ENCODE data around the gene MTARC1.

The MTARC1 gene

GRCh38 chr1:220786337-220787068, at the start of gene MTARC1:
Gene MTARC1 (plus strand): TSS chr1:220786913. CDS start chr1:220786945, 32 bp downstream.
- no peak for DNase-seq

GRCh38 chr1:220741349-220741748, 45.4 kb upstream of the MTARC1 start:
- DNase-seq: no peak

DNA sequence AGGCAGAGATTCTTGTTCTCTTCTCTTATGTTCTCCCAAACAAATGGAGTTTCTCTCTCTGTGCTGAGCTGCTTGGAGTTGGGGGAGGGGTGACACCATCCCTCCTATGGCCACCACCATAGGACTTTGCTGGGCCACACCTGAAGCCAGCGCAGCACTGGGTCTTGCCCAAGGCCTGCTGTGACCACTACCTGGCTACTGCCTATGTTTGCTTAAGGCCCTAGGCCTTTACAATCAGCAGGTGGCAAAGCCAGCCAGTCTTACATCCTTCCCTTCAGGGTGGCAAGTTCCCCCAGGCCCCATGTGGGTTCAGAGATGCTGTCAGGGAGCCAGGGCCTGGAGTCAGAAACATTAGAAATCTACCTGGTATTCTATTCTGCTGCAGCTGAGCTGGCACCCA, 44.9 kb upstream of the MTARC1 start:
- no peak for DNase-seq

DNA sequence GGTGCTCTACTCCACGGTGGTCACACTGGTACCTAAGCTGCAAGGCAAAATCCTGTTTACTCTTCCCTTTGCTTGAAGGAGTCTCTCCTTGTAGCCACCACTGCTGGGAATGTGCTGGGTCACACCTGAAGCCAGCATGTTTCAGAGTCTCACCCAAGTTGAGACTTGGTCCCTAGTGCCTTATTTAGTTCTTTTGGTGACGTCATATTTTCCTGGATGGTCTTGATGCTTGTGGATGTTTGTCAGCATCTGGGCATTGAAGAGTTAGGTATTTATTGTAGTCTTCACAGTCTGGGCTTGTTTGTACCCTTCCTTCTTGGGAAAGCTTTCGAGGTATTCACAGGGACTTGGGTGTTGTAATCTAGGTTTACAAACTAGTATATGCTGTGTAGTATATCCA, 44.2 kb upstream of the MTARC1 start:
- DNase-seq: no peak

- DNase-seq: no peak
Observed at GRCh38 chr1:220746851-220747250, 39.9 kb upstream of the MTARC1 start.

GRCh38 chr1:220747437-220748088, 39.1 kb upstream of the MTARC1 start:
- DNase-seq: no peak

GRCh38 chr1:220748089-220748934, 38.4 kb upstream of the MTARC1 start, which contains the start of gene MTARC2:
Gene MTARC2 (plus strand): TSS chr1:220748322. CDS start chr1:220748532, 210 bp downstream.
- DNase-seq: no peak

DNA sequence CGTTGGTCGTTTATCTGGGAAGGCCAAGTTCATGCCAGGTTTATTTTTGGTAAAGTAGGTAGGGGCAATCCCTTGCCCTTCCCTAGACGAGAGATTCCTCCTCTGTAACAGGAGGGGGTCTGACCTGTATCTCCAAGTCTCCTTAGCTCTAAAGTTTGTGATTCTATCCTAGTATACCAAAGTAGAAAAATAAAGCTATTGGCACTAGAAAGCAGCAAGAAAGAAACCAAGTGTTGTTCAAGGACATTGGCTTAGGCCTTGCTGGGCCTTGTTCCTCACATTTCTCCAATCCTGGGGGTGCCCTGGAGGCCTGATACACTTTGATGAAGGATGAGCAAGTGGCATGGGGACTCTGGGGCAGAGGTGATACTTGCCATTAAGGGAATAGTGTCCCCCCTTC, 37.8 kb upstream of the MTARC1 start:
- DNase-seq: no peak

DNA sequence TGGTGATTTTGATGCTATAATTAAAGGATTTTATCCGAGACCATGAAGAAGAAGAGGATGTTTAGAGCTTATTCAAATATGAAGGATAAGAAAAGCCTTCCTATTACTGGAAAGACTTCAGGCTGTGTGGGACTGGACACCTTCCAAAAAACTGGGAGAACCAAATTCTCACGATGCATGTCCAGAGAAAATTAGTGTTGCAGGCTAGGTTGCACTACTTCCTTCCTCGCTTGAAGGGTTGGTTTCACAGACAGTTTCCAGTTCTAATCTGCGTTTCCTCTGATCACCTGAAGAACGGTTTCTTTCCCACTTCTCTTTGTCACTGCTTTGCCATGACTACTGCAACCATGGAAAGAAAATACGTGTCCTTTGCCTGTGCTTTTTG, 36.6 kb upstream of the MTARC1 start:
- no peak for DNase-seq

- DNase-seq: no peak
Observed at GRCh38 chr1:220751111-220751510, 35.6 kb upstream of the MTARC1 start.

GRCh38 chr1:220754212-220754917, 32.3 kb upstream of the MTARC1 start:
- no peak for DNase-seq

DNA sequence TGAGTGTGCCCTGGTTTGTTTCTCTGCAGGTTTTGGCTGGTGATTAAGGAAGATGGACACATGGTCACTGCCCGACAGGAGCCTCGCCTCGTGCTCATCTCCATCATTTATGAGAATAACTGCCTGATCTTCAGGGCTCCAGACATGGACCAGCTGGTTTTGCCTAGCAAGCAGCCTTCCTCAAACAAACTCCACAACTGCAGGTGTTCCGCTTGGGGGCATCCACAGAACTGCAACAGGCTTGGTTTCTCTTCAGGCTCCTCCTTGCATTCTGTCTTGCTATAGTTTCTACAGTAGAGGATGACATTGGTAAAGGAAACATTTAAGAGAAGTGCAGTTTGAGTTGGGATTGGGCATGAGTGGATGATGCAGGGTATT, 31.8 kb upstream of the MTARC1 start:
- no peak for DNase-seq

DNA sequence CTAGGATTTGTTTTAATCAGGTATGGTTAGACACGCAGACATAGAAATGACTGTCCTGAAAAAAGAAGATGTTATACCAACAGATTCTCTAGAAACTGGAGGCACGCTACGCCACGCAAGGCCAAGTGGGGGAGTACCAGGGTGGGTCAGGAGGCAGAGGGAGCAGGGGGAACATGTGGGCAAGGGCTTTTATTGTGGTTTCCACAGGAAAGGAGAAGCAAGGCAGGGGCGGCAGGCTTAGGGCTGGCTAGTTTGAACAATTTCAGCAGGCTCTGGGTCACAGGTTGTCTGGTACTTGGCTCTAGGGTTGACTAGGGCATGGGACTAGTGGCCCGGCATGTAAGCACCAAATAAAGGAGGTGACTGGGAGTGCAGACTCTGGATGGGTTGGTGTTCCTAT, 31.4 kb upstream of the MTARC1 start:
- DNase-seq: no peak

GRCh38 chr1:220757441-220757840, 29.3 kb upstream of the MTARC1 start:
- no peak for DNase-seq

- no peak for DNase-seq
Observed at GRCh38 chr1:220759147-220759546, 27.6 kb upstream of the MTARC1 start.

- DNase-seq: no peak
Observed at GRCh38 chr1:220761688-220762427, 24.9 kb upstream of the MTARC1 start.

- no peak for DNase-seq
Observed at GRCh38 chr1:220764757-220765156, 22.0 kb upstream of the MTARC1 start.

DNA sequence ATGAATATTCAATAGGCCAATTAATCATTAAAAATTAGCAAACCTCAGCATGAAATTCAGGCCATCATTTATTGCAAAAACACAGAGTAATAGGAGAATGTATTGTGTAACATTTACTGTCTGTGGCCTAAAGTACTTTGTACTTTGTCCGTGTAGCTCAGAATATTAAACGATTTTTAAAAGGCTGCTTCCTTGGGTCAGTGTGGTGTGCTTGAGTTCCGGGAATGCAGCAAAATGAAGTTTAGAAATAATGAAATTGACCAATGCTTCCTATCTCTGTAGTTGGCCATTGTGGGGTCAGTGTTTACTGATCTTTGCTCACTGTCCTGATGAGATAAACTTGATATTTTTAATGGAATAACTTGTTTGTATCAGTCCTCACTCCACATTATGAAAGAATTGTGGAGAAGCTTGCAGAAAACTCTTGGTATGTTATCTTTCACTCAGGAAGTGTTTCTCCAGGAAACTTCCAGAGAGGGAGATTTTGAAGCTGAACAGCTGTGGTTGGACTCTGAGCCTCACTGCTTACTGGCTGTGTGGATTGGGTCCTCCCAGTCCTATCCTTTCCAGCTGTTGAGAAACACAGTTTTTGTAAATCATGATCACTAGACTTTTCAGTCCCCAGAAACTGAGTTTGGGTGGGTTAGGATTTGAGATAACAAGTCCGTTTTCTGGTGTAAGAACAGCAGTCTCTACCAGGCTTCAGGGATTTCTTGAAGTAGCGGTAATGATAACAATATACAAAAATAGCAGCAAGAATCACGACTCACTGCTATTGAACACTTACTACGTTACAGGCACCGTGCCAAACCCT, 19.2 kb upstream of the MTARC1 start:
- no peak for DNase-seq

- no peak for DNase-seq
Observed at GRCh38 chr1:220768126-220768601, 18.5 kb upstream of the MTARC1 start.

DNA sequence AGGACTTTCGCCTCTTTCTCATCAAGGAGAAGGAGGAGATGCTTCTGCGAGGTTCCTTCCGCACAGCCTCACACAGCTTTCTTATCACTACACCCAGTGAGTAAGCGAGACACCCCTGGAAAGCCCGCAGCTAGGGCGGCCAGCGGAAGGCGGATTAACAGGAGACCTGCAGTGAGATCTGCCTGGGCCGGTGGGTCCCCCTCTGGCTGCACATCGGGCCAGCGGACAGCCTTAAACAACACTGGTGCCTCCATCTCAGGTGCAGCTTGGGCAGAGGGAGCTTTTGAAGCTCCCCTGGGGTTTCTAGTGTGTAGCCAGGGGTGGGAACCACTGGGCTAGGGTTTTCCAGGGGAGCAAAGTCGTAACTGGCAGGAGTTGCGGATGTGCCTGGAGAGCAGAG, 17.5 kb upstream of the MTARC1 start:
- DNase-seq: no peak

DNA sequence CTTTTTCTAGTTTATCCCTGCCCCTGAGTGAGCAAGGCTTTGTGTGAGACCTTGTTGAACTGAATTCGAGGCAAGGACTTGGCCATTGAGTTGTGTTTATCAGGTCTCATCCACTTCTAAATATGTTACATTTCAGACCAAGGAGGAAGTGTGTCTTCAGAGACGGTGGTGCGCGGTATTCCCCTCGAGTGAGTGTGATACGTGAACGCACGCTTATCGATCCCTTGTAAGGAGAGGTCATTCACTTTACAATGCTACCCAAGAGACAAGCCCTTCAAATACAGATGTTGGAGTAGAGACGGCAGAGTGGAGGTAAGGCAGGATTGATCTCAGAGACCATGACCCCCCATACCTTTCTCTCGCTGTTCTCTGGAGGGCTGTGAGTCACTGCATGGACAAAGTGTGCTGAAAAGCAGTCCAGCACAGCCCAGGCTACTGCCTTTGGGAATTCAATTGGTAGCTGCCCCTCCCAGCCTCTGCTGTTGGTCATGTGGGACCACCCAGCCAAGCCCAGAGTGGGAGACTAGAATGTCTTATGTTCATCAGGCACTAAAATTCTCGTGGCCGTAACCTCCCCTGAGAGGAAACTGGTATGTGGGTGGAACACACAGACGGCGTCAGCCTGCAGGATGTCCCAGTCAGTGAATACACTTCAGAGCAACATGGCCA, 16.3 kb upstream of the MTARC1 start:
- no peak for DNase-seq

Measured in cortex of kidney (tissue), 1 donor.